ENCODE measurements around the gene UGT1A5. TPM values are rescaled to one million over a fixed set of nuclear protein-coding genes. Genes with fewer than 3 reads are reported as not detected.

The UGT1A5 gene
- total RNA-seq, 1 donor from 2014 or later = not detected

GRCh38 chr2:233769260-233769659 lies 56.6 kb downstream of the UGT1A5 start:
- TF ChIP-seq, protein P1, sequence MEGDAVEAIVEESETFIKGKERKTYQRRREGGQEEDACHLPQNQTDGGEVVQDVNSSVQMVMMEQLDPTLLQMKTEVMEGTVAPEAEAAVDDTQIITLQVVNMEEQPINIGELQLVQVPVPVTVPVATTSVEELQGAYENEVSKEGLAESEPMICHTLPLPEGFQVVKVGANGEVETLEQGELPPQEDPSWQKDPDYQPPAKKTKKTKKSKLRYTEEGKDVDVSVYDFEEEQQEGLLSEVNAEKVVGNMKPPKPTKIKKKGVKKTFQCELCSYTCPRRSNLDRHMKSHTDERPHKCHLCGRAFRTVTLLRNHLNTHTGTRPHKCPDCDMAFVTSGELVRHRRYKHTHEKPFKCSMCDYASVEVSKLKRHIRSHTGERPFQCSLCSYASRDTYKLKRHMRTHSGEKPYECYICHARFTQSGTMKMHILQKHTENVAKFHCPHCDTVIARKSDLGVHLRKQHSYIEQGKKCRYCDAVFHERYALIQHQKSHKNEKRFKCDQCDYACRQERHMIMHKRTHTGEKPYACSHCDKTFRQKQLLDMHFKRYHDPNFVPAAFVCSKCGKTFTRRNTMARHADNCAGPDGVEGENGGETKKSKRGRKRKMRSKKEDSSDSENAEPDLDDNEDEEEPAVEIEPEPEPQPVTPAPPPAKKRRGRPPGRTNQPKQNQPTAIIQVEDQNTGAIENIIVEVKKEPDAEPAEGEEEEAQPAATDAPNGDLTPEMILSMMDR (IDR thresholded peaks at IDR 0.05; ENCODE audit: borderline replicate concordance) = no peak
- DNase-seq = no peak
- no peaks in the 10 kb centered on the region for H3K4me1 ChIP-seq
- no peak overlapping the region for H3K4me3 ChIP-seq
- H3K36me3 ChIP-seq = no peaks in the 10 kb centered on the region
- H3K27ac ChIP-seq (replicated peaks) = no peak overlapping the region
- H3K9me3 ChIP-seq (replicated peaks) = no peaks in the 10 kb centered on the region
- intact Hi-C loops (cut with micrococcal nuclease) = no loop called here
- H3K27me3 ChIP-seq (ENCODE audit: low read depth) = peaks cover 63% of the 10 kb centered on the region

DNA sequence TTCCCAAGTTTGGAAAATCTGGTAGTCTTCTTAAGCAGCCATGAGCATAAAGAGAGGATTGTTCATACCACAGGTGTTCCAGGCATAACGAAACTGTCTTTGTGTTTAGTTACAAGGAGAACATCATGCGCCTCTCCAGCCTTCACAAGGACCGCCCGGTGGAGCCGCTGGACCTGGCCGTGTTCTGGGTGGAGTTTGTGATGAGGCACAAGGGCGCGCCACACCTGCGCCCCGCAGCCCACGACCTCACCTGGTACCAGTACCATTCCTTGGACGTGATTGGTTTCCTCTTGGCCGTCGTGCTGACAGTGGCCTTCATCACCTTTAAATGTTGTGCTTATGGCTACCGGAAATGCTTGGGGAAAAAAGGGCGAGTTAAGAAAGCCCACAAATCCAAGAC lies 59.4 kb downstream of the UGT1A5 start:
- Histone ChIP-seq H3K9me3 (replicated peaks) (peaks cover 15% of the 10 kb centered on the region), H3K27me3 (ENCODE audit: low read depth) (peaks cover 37% of the 10 kb centered on the region), H3K4me1 (no peaks in the 10 kb centered on the region), H3K4me3 (no peak overlapping the region), H3K27ac (replicated peaks) (no peak overlapping the region), H3K36me3 (no peaks in the 10 kb centered on the region)
- TF ChIP-seq, protein P1 (IDR thresholded peaks at IDR 0.05; ENCODE audit: borderline replicate concordance) = no peak
- DNase-seq = no peak
- intact Hi-C loops (cut with micrococcal nuclease) = no loop called here

DNA sequence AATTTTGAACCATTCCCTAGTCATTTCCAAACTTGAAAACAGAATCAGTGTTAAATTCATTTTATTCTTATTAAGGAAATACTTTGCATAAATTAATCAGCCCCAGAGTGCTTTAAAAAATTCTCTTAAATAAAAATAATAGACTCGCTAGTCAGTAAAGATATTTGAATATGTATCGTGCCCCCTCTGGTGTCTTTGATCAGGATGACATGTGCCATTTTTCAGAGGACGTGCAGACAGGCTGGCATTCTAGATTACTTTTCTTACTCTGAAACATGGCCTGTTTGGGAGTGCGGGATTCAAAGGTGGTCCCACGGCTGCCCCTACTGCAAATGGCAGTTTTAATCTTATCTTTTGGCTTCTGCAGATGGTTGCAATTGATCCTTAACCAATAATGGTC lies 59.9 kb downstream of the UGT1A5 start:
- Histone ChIP-seq H3K4me3 (no peak overlapping the region), H3K36me3 (no peaks in the 10 kb centered on the region), H3K4me1 (no peaks in the 10 kb centered on the region), H3K27ac (replicated peaks) (no peak overlapping the region), H3K27me3 (ENCODE audit: low read depth) (peaks cover 33% of the 10 kb centered on the region), H3K9me3 (replicated peaks) (peaks cover 16% of the 10 kb centered on the region)
- TF ChIP-seq, protein P1 (IDR thresholded peaks at IDR 0.05; ENCODE audit: borderline replicate concordance) = no peak
- intact Hi-C loops (cut with micrococcal nuclease) = no loop called here
- DNase-seq = no peak

DNA sequence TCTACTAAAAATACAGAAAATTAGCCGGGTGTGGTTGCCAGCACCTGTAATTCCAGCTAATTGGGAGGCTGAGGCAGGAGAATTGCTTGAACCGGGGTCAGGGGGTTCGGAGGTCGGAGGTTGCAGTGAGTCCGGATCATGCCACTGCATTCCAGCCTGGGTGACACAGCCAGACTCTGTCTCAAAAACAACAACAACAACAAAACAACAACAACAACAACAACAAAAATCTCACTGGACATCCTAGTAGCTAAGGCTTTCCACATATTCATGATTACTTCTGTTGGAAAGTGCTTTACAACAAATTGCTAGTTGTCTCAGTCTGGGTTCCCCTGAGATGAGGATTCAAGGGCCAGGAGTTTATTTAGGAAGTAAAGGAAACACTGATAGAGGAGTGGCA lies 61.1 kb downstream of the UGT1A5 start:
- TF ChIP-seq, protein P1 (IDR thresholded peaks at IDR 0.05; ENCODE audit: borderline replicate concordance) = no peak
- no peaks in the 10 kb centered on the region for H3K36me3 ChIP-seq
- no peak overlapping the region for H3K4me3 ChIP-seq
- no peak overlapping the region for H3K27ac ChIP-seq (replicated peaks)
- H3K9me3 ChIP-seq (replicated peaks) = peaks cover 16% of the 10 kb centered on the region
- no peaks in the 10 kb centered on the region for H3K4me1 ChIP-seq
- DNase-seq = no peak
- H3K27me3 ChIP-seq (ENCODE audit: low read depth) = peaks cover 33% of the 10 kb centered on the region
- intact Hi-C loops (cut with micrococcal nuclease) = no loop called here

DNA sequence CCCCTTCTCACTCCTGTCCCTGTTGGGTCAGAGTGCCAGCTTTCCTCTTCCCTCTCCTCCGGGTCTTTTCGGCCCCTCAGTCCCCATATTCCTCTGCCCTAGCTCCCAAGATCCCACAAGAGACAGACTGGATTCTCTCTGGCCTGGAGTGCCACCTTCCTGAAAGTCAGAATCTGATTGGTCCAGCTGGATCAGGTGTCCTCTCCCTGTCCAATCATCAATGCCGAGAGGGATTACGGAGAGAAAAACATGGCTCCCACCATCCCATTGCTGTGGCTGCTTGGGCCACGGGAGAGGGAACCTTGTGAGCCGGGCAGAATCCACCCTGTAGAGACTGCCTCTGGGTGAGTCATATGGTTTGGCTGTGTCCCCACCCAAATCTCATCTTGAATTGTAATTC lies 62.7 kb downstream of the UGT1A5 start:
- Histone ChIP-seq H3K4me1 (no peaks in the 10 kb centered on the region), H3K9me3 (replicated peaks) (peaks cover 16% of the 10 kb centered on the region), H3K27me3 (ENCODE audit: low read depth) (peaks cover 35% of the 10 kb centered on the region), H3K36me3 (no peaks in the 10 kb centered on the region), H3K4me3 (no peak overlapping the region), H3K27ac (replicated peaks) (no peak overlapping the region)
- intact Hi-C loops (cut with micrococcal nuclease) = no loop called here
- no peak for DNase-seq
- TF ChIP-seq, protein P1 (IDR thresholded peaks at IDR 0.05; ENCODE audit: borderline replicate concordance) = no peak

DNA sequence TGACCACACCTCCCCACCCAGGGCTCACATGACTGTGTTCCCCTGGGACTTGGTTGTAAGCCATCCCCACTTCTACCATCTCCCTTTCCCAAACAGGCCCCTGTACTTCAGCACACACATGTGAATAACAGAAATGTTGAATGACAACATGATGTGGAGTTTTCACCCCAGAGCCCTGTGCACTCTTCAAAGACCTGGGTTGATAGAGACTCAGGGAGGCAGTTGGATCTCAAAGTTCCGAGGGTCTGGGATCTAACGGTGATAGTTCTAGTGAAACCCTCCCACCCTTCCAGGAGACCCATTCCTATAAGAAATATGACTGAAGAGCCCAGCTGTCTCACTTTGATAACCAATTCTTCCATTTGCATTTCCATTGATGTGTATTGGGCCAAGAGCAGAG lies 65.3 kb downstream of the UGT1A5 start, which contains the start of gene MROH2A:
Gene MROH2A (plus strand): TSS at position 301 of the 400 bp plus-strand sequence. CDS start 1,029 bp downstream, outside the sequence.
- TF ChIP-seq, protein P1 (IDR thresholded peaks at IDR 0.05; ENCODE audit: borderline replicate concordance) = no peak
- Histone ChIP-seq H3K27ac (replicated peaks) (no peak within 1 kb of the TSS), H3K9me3 (replicated peaks) (peaks cover 16% of the 10 kb centered on the region), H3K36me3 (no peaks in the 10 kb centered on the region), H3K4me1 (no peaks in the 10 kb centered on the region), H3K4me3 (no peak within 1 kb of the TSS), H3K27me3 (ENCODE audit: low read depth) (peaks cover 27% of the 10 kb centered on the region)
- DNase-seq = no peak
- intact Hi-C loops (cut with micrococcal nuclease) = no loop called here
